Pulmonary artery endothelial cell (primary cell): ENCODE data around the gene ATP2C2. TPM values are rescaled to one million over a fixed set of nuclear protein-coding genes. Genes with fewer than 3 reads are reported as not detected.

ENCODE experiments used
- DNase-seq: peaks from one replicate; pipeline ENCODE4 v3.0.0-alpha.2; 2011; ENCODE audit warnings: low read depth, low spot score
- total RNA-seq: library from RNA; depleted of rRNA; stranded (reverse); fragments of >200 nt; gene quantifications from 2 replicates; pipeline ENCODE4 v1.2.3, GENCODE V29; 2014

The ATP2C2 gene
- total RNA-seq, 1 donor from 2014 or later = not detected

DNA sequence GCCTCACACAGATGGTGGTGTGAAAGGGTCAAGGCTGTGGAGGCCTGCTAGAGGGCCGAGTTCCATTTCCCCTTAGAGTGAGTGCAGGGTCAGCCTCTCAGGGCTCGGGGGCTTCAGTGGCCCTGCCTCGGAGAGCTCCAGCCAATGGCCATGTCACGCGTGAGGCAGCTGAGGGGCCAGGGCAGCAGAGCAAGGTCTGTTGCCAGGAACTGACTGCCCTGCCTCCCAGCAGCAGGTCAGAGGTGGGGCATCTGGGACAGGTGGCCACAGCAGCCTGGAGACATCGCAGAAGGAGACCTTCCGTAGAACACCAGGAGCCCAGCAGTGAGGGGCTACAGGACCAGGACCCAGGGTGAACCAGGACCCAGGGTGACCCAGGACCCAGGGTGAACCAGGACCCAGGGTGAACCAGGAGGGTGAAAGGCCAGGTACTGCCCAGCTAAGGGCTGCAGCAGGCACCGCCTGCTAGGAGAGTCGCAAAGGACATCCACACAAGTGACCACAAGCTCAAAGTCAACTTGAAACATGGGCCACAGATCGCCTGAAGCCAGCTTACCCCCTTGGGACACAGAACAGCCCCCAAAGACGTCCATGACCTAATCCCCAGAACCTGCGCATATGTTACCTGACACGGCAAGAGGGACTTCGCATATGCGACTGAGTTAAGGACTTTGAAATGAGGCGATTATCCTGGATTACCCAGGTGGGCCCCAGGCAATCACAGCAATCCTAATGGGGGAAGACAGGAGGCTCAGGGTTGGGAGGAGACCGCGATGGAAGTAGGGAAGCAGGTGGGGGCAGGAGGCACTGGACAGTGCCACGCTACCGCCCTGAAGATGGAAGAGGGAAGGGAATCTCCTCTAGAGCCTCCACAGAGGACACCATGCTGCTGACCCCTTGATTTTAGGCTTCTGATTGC is 141.0 kb downstream of the ATP2C2 start:
- DNase-seq = no peak

DNA sequence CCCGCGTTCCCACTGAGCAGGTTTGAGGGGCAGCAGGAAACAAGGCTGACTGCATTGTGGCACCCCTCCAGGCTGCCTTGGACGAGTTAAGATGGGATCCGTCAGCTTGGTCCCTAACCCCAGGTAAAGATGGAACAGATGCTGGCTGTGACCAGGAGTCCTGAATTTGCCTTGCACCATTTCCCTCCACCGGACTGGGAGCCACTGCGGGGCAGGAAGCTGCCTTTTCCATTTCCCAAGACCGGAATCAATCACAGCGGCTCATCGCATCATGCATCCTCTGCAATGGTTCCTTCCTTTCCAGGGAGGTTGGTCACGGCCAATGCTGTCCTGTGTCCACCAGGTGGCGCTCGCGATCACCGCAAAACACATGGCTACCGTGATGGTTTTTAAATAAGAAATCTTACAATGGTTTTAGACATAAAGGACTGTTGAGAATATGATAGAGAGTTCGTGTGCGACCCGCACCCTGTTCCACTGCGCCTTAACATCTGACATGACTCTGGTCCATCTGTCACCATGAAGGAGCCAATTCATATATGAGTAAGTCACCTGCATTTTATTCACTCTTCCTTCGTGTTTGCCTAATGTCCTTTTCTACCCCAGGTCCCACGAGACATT is 143.0 kb downstream of the ATP2C2 start:
- no peak for DNase-seq

DNA sequence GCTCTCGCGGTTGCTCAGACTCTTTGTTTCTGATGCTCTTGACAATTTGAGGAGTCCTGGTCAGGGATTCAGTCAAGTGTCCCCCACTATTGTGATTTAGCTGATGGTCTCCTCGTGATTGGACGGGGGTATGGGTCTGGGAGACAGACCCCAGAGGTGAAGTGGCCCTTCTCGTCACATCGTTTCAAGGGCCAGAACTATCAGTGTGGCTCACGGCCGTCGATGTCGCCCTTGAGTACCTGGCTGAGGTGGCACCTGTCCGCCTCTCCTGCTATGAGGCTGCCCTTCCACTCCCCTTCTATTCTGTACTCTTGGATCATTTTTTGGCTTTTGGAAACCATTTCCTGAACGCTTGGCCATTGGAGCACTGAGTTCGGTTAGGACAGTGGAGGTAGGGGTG is 143.5 kb downstream of the ATP2C2 start:
- no peak for DNase-seq

- DNase-seq = no peak
Measured at GRCh38 chr16:84513123-84513522, 144.8 kb downstream of the ATP2C2 start.

GRCh38 chr16:84513666-84514065 is 145.3 kb downstream of the ATP2C2 start:
- DNase-seq = no peak

Other genes starting within 250 kb of the ATP2C2 start
- 25.6 and 30.1 TPM in 2 replicates for gene HSDL1, start 223.4 kb upstream of the ATP2C2 start, total RNA-seq
- under 0.01 and 0.07 TPM in 2 replicates for gene DNAAF1, start 223.2 kb upstream of the ATP2C2 start, total RNA-seq
- gene TAF1C, start 181.5 kb upstream of the ATP2C2 start, total RNA-seq = 13.8 and 21.9 TPM in 2 replicates
- not detected in 2 replicates for gene ADAD2, start 177.4 kb upstream of the ATP2C2 start, total RNA-seq
- gene KCNG4, start 128.5 kb upstream of the ATP2C2 start, total RNA-seq = not detected in 2 replicates
- gene WFDC1, start 73.7 kb upstream of the ATP2C2 start, total RNA-seq = not detected in 2 replicates
- gene MEAK7, start 136.1 kb downstream of the ATP2C2 start, total RNA-seq = 15.6 and 15.9 TPM in 2 replicates
- 124 and 172 TPM in 2 replicates for gene COTL1, start 249.5 kb downstream of the ATP2C2 start, total RNA-seq